Stomach (tissue), 9 donors: Measurements from ENCODE around the gene BCCIP. TPM values are rescaled to one million over a fixed set of nuclear protein-coding genes. Genes with fewer than 3 reads are reported as not detected.

ENCODE experiments used
- DNase-seq, 2 donors: peaks; one replicate each; pipeline versions ENCODE4 v3.0.0 to v3.0.0-alpha.2; 2013 to 2019
- H3K27ac ChIP-seq, 5 donors: fragments of 200-600 bp in 4 of 5; sonication (generic) in 4 of 5; one replicate each; pipeline ENCODE4 v1.5.1; 2013 to 2019; ENCODE audit warnings: mild to moderate bottlenecking in 1 of 5, moderate library complexity in 1 of 5
- H3K27me3 ChIP-seq, 3 donors: fragments of 200-600 bp; sonication (generic); one replicate each; pipeline ENCODE4 v1.5.1; 2017 to 2019; ENCODE audit warnings: mixed run types in 1 of 3
- H3K36me3 ChIP-seq, 4 donors: fragments of 200-600 bp; sonication (generic); 1 replicate in 3 of 4; 2 replicates in 1 of 4; pipeline ENCODE4 v1.5.1; 2016 to 2019
- H3K4me1 ChIP-seq, 4 donors: fragments of 200-600 bp; sonication (generic); one replicate each; pipeline ENCODE4 v1.5.1; 2016 to 2019
- H3K4me3 ChIP-seq, 4 donors: fragments of 200-600 bp; sonication (generic) in 3 of 4; one replicate each; pipeline ENCODE4 v1.5.1; 2016 to 2019; ENCODE audit warnings: mild to moderate bottlenecking in 1 of 4
- H3K9me3 ChIP-seq, 4 donors: fragments of 200-600 bp; sonication (generic); one replicate each; pipeline ENCODE4 v1.5.1; 2016 to 2019
- EP300 ChIP-seq: sonication (generic); formaldehyde crosslinking; IDR thresholded peaks from one replicate; pipeline ENCODE4 v1.6.1; 2017; ENCODE audit warnings: antibody characterized with exemption
- POLR2A ChIP-seq, 4 donors: fragments of 450-650 bp; IDR thresholded peaks; one replicate each; pipeline ENCODE4 v1.6.1; 2016; ENCODE audit warnings: antibody characterized with exemption in 4 of 4, control low read depth in 2 of 4, mild to moderate bottlenecking in 1 of 4, moderate library complexity in 1 of 4
- POLR2AphosphoS5 ChIP-seq, 3 donors: sonication (generic); formaldehyde crosslinking; IDR thresholded peaks; one replicate each; pipeline ENCODE4 v1.6.1; 2016; ENCODE audit warnings: antibody characterized with exemption in 3 of 3
- WGBS, 5 donors: extraction: QIAGEN DNeasy Blood & Tissue Kit in 3 of 5; methylation state at CpG; one replicate each; pipeline versions ENCODE4 v1.1.5 to v1.1.7; 2013 to 2018; 5-methylcytosine and 5-hydroxymethylcytosine counted together
- intact Hi-C: fragments of 100-400 bp; cut with DNase I; formaldehyde crosslinking; loops from one replicate; pipeline ENCODE4 v1.15.1; 2023; ENCODE audit warnings: low total_unique reads
- polyA plus RNA-seq, 3 donors: library from polyadenylated mRNA; stranded (reverse); fragments of 200-250 nt; gene quantifications; one replicate each; pipeline ENCODE4 v1.2.3, GENCODE V29; 2013
- small RNA-seq, 4 donors: library from RNA; depleted of rRNA; stranded (forward); fragments of <200 nt; gene quantifications; one replicate each; pipeline ENCODE3, GENCODE V24; 2016
- total RNA-seq, 5 donors: library from RNA; depleted of rRNA; stranded (reverse); fragments of >200 nt; gene quantifications; one replicate each; pipeline versions ENCODE4 v1.1.0 to v1.2.3, GENCODE V29; 2014 to 2016
- TF ChIP-seq, protein P1 (sequence below), 7 experiments: fragments of 450-650 bp in 4 of 7; fragments of 200-600 bp in 3 of 7; sonication (generic) in 3 of 7; IDR thresholded peaks; one replicate each; pipeline ENCODE4 v1.5.1; 2016 to 2019; ENCODE audit warnings: antibody characterized with exemption in 7 of 7, control low read depth in 2 of 7, mild to moderate bottlenecking in 1 of 7
- donor health status: healthy with polysubstance abuse.
- donor health status: Bipolar disorder and iron deficiency.
- donor health status: healthy.

The BCCIP gene
- total and polyA plus RNA-seq, 8 donors: 4.1 to 75.2 (median 50.9) TPM

DNA sequence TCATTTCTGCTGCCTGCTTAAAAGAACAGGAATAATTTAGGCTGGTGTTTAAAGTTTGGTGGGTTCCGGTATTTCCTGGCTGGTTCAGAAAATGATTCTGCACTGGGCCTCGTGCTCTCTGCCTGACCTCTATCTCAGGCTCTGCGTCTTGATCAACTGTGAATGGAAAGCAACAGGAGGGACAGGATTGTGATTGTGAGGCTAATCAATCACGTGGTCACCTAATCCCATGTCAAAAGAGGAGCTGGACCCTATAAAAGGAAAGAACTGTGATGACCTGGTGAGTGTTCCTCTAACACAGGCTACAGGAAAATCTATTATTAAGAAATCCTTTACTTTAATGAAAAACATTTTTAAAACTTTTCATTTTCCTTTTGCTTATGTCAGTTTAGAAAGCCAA lies 57.8 kb downstream of the BCCIP start, which contains the start of gene DHX32:
TSS of gene DHX32 (minus strand) at position 101 of the 400 bp plus-strand sequence. CDS start 468 bp downstream, outside the sequence.
- peaks cover 0 to 30% (median 19%) of the 10 kb centered on the region in 4 donors for H3K36me3 ChIP-seq
- WGBS, 5 donors: 19 to 54% (median 39%) methylated on average over 4 of the region's 4 CpGs
- no peak within 1 kb of the TSS for H3K4me3 ChIP-seq
- peak within 1 kb of the TSS in 2 of 5 donors; percentile 3 to 67 for H3K27ac ChIP-seq
- H3K9me3 ChIP-seq: peaks cover 0 to 8% (median 3%) of the 10 kb centered on the region in 4 donors
- no peaks in the 10 kb centered on the region for H3K27me3 ChIP-seq
- DNase-seq: no peak
- H3K4me1 ChIP-seq: peaks cover 12 to 34% (median 22%) of the 10 kb centered on the region in 4 donors
- intact Hi-C loops: no loop called here
- TF ChIP-seq, protein P1, sequence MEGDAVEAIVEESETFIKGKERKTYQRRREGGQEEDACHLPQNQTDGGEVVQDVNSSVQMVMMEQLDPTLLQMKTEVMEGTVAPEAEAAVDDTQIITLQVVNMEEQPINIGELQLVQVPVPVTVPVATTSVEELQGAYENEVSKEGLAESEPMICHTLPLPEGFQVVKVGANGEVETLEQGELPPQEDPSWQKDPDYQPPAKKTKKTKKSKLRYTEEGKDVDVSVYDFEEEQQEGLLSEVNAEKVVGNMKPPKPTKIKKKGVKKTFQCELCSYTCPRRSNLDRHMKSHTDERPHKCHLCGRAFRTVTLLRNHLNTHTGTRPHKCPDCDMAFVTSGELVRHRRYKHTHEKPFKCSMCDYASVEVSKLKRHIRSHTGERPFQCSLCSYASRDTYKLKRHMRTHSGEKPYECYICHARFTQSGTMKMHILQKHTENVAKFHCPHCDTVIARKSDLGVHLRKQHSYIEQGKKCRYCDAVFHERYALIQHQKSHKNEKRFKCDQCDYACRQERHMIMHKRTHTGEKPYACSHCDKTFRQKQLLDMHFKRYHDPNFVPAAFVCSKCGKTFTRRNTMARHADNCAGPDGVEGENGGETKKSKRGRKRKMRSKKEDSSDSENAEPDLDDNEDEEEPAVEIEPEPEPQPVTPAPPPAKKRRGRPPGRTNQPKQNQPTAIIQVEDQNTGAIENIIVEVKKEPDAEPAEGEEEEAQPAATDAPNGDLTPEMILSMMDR (IDR thresholded peaks at IDR 0.05): no peak
- TF ChIP-seq POLR2A (IDR thresholded peaks at IDR 0.05): no peak
- no peak for TF ChIP-seq POLR2AphosphoS5 (IDR thresholded peaks at IDR 0.05)
- no peak for TF ChIP-seq EP300

DNA sequence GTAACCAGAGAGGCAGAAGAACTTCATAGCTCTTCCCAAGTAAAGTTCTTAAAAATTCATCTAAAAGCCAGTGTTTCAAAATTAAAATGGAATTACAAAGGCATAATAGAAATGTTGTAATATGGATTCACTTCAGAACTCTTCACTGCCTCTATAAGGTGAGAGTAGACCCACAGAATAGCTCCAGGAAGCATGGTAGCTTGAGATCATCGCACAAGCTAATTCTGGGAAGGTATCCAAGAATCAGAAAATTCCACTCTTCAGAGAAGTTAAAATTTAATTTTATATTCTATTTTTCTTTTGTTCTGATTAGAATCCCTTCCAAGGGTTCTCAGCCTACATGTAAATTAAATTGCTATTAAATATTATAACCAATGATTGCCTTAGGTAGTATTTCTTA lies 59.2 kb downstream of the BCCIP start:
- H3K36me3 ChIP-seq: peaks cover 0 to 17% (median 13%) of the 10 kb centered on the region in 4 donors
- intact Hi-C loops: no loop called here
- H3K4me1 ChIP-seq: peaks cover 12 to 44% (median 22%) of the 10 kb centered on the region in 4 donors
- H3K27ac ChIP-seq: no peak overlapping the region
- H3K9me3 ChIP-seq: no peaks in the 10 kb centered on the region
- WGBS, 5 donors: 32 to 60% (median 45%) methylated on average over 1 of the region's 1 CpG
- H3K27me3 ChIP-seq: no peaks in the 10 kb centered on the region
- TF ChIP-seq POLR2AphosphoS5 (IDR thresholded peaks at IDR 0.05) (no peak), POLR2A (IDR thresholded peaks at IDR 0.05) (no peak), EP300 (no peak)
- TF ChIP-seq, protein P1 (IDR thresholded peaks at IDR 0.05): no peak
- no peak for DNase-seq
- H3K4me3 ChIP-seq: no peak overlapping the region

DNA sequence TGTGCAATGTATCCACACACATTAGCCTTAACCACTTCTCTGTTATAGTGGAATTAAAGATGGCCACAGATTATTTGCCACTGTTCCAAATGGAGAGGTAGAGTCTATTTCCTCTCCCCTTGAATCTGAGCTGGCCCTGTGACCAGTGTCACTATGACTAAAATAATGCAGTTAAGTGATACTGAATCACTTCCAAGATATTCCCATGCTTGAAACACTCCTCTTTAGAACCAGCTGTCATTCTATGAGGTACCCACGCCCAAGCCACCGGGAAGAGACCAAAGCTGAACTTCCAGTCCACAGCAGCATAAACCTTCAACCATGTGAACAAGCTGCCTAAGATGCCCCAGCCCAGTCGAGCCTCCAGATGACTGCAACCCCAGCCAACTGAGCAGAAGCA lies 59.9 kb downstream of the BCCIP start:
- peaks cover 0 to 17% (median 12%) of the 10 kb centered on the region in 4 donors for H3K36me3 ChIP-seq
- TF ChIP-seq POLR2AphosphoS5 (IDR thresholded peaks at IDR 0.05) (no peak), POLR2A (IDR thresholded peaks at IDR 0.05) (no peak), EP300 (no peak)
- TF ChIP-seq, protein P1 (IDR thresholded peaks at IDR 0.05): no peak
- no peaks in the 10 kb centered on the region for H3K9me3 ChIP-seq
- 81 to 92% (median 88%) methylated on average over 3 of the region's 3 CpGs for WGBS, 5 donors
- H3K4me3 ChIP-seq: no peak overlapping the region
- no peak for DNase-seq
- no peak overlapping the region for H3K27ac ChIP-seq
- H3K27me3 ChIP-seq: no peaks in the 10 kb centered on the region
- peaks cover 12 to 50% (median 23%) of the 10 kb centered on the region in 4 donors for H3K4me1 ChIP-seq
- intact Hi-C loops: no loop called here

Small RNAs within 50 kb of the gene (small RNA-seq; reads per million reads assigned to genes)
- 0 to 0.14 (median 0.04) reads per million in 4 donors for gene MIR4484
- 0 reads per million in 4 donors for gene RF00017

Other genes starting within 250 kb of the BCCIP start
- not detected for gene TEX36, start 140.4 kb upstream of the BCCIP start, total RNA-seq
- gene TEX36, start 140.4 kb upstream of the BCCIP start, polyA plus RNA-seq: not detected
- gene EDRF1, start 103.8 kb upstream of the BCCIP start, total RNA-seq: 10 to 100 TPM; 14.0 to 41.5 (median 17.4) TPM
- gene EDRF1, start 103.8 kb upstream of the BCCIP start, polyA plus RNA-seq: 10 to 100 TPM in 1 of 3 donors, 1 to 10 TPM in 2; 5.5 to 14.2 (median 5.8) TPM
- gene MMP21, start 47.7 kb upstream of the BCCIP start, total RNA-seq: under 1 TPM in 1 of 5 donors, not detected in 4; 0.45 TPM
- gene MMP21, start 47.7 kb upstream of the BCCIP start, polyA plus RNA-seq: not detected
- 10 to 100 TPM in 4 of 5 donors, 1 to 10 TPM in 1; 8.2 to 39.8 (median 17.4) TPM for gene UROS, start 288 bp upstream of the BCCIP start, total RNA-seq
- gene UROS, start 288 bp upstream of the BCCIP start, polyA plus RNA-seq: 10 to 100 TPM; 27.4 to 60.9 (median 41.5) TPM
- 10 to 100 TPM; 24.5 to 70.1 (median 63.3) TPM for gene DHX32, start 57.7 kb downstream of the BCCIP start, total RNA-seq
- 10 to 100 TPM; 23.7 to 40.0 (median 25.8) TPM for gene DHX32, start 57.7 kb downstream of the BCCIP start, polyA plus RNA-seq
- gene FANK1, start 73.0 kb downstream of the BCCIP start, total RNA-seq: 10 to 100 TPM in 1 of 5 donors, 1 to 10 TPM in 4; 1.6 to 13.3 (median 5.8) TPM
- gene FANK1, start 73.0 kb downstream of the BCCIP start, polyA plus RNA-seq: 1 to 10 TPM; 5.4 to 8.4 (median 7.0) TPM